ENCODE data around the gene KRTAP20-4. TPM values are rescaled to one million over a fixed set of nuclear protein-coding genes. Genes with fewer than 3 reads are reported as not detected.

KRTAP20-4 gene
- total and polyA plus RNA-seq, 10 of the 15 experiments (the other 5 are each of a cell fraction or from before 2014, with no cell fraction given): not detected

DNA sequence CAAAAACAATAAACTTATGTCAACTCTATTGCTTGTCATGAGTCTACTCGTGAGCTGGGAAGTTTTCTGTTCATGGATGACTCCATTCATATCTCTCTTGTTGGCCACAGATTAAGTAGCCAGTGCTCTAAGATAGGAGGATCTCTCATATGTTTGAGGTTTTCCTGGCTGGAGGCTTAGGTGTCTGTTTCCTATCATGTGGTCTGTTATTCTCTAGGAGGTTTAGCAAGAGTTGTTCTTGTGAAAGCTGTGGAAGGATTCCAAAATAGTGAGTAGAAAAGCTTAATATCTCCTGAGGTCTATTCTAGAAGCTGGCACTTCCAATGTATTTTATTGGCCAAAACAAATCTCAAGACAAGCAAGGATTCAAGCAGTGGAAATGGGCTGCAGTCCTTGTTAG, 8.8 kb downstream of the KRTAP20-4 start:
- no peak for ATAC-seq
- Histone ChIP-seq H3K79me2 (ENCODE audit: control insufficient read depth, insufficient read depth, low read length) (no peaks in the 10 kb centered on the region), H3K36me3 (ENCODE audit: control insufficient read depth in 2 of 2, insufficient read depth in 2 of 2, low read length in 1 of 2) (no peaks in the 10 kb centered on the region), H3K9me3 (replicated peaks; ENCODE audit: control insufficient read depth, insufficient read depth, low read length) (no peaks in the 10 kb centered on the region; the same call in 2 of the 3 replicates), H3K27me3 (replicated peaks in 1 of 2; ENCODE audit: control insufficient read depth in 2 of 2, insufficient read depth in 2 of 2, low read length in 1 of 2) (no peaks in the 10 kb centered on the region), H2AFZ (ENCODE audit: control insufficient read depth, low read depth, low read length) (no peak overlapping the region), H3K4me2 (ENCODE audit: control insufficient read depth, insufficient read depth) (no peak overlapping the region), H3K27ac (ENCODE audit: control insufficient read depth, insufficient read depth) (no peak overlapping the region), H3K4me3 (no peak overlapping the region), H3K9ac (ENCODE audit: control insufficient read depth, insufficient read depth, low read length) (no peak overlapping the region), H3K4me1 (ENCODE audit: control insufficient read depth, insufficient read depth, low read length) (no peaks in the 10 kb centered on the region), H4K20me1 (ENCODE audit: control insufficient read depth, insufficient read depth) (no peaks in the 10 kb centered on the region)
- CTCF ChIA-PET: no interaction called here
- in situ Hi-C loops (cut with MboI) (no loop called here), intact Hi-C loops (cut with micrococcal nuclease; ENCODE audit: unreplicated experiment) (no loop called here)
- TF ChIP-seq ZZZ3 (IDR thresholded peaks at IDR 0.05; ENCODE audit: control insufficient read depth, insufficient read length, low read depth): no peak
- no peak for TF ChIP-seq ZBED1 (IDR thresholded peaks at IDR 0.05; ENCODE audit: borderline replicate concordance)
- TF ChIP-seq, protein P1, sequence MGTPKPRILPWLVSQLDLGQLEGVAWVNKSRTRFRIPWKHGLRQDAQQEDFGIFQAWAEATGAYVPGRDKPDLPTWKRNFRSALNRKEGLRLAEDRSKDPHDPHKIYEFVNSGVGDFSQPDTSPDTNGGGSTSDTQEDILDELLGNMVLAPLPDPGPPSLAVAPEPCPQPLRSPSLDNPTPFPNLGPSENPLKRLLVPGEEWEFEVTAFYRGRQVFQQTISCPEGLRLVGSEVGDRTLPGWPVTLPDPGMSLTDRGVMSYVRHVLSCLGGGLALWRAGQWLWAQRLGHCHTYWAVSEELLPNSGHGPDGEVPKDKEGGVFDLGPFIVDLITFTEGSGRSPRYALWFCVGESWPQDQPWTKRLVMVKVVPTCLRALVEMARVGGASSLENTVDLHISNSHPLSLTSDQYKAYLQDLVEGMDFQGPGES (IDR thresholded peaks at IDR 0.05): no peak
- no peak for TF ChIP-seq CREM (IDR thresholded peaks at IDR 0.05; ENCODE audit: low read depth)
- no peak for TF ChIP-seq ZBTB40 (IDR thresholded peaks at IDR 0.05; ENCODE audit: borderline replicate concordance)
- TF ChIP-seq ZNF207 (IDR thresholded peaks at IDR 0.05; ENCODE audit: borderline replicate concordance): no peak
- no peak for TF ChIP-seq POU2F2 (IDR thresholded peaks at IDR 0.05; ENCODE audit: borderline replicate concordance, low read depth, low read length)
- TF ChIP-seq PML (IDR thresholded peaks at IDR 0.05; ENCODE audit: low read length): no peak
- TF ChIP-seq SIN3A (IDR thresholded peaks at IDR 0.05; ENCODE audit: low read depth, low read length): no peak
- no peak for TF ChIP-seq RFX5 (IDR thresholded peaks at IDR 0.05; ENCODE audit: low read depth, low read length)
- no peak for TF ChIP-seq SUZ12 (IDR thresholded peaks at IDR 0.05; ENCODE audit: unreplicated experiment)
- whole genome bisulfite sequencing (ENCODE audit: insufficient coverage, insufficient replicate concordance, low lambda C conversion rate, missing lambda C conversion rate): 0% methylated on average over 1 of the region's 1 CpG
- RAD21 ChIA-PET (ENCODE audit: unreplicated experiment): no interaction called here
- SMC1A ChIA-PET (ENCODE audit: uncharacterized antibody, unreplicated experiment): interaction anchor here (0.6 kb wide), 1 partner anchor 660 kb away, joined by 3 read pairs; no protein-coding TSS in a partner anchor
- no peak for FAIRE-seq
- BruUV-seq (replicated peaks): no TSS peak
- no peak for DNase-seq (ENCODE audit: low read depth, low spot score)
- POLR2A ChIA-PET: no interaction called here
